ENCODE data around the gene VNN1.
"Not testable (repeated sequence)": the region's sequence is repeated elsewhere in the genome, so short reads cannot be mapped to it uniquely, and the experiment has no call there.

Gene VNN1

DNA sequence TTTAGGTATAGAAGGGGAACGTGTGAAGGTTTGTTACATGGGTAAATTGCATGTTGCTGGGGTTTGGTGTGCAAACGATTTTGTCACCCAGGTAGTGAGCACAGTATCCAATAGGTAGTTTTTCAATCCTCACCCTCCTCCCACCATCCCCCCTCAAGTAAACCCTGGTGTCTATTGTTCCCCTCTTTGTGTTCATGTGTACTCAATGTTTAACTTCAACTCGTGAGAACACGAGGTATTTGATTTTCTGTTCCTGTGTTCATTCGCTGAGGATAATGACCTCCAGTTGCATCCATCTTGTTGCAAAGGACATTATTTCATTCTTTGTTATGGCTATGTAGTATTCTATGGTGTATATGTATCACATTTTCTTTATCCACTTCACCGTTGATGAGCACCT lies 11.6 kb upstream of the VNN1 start:
- no peak for DNase-seq

DNA sequence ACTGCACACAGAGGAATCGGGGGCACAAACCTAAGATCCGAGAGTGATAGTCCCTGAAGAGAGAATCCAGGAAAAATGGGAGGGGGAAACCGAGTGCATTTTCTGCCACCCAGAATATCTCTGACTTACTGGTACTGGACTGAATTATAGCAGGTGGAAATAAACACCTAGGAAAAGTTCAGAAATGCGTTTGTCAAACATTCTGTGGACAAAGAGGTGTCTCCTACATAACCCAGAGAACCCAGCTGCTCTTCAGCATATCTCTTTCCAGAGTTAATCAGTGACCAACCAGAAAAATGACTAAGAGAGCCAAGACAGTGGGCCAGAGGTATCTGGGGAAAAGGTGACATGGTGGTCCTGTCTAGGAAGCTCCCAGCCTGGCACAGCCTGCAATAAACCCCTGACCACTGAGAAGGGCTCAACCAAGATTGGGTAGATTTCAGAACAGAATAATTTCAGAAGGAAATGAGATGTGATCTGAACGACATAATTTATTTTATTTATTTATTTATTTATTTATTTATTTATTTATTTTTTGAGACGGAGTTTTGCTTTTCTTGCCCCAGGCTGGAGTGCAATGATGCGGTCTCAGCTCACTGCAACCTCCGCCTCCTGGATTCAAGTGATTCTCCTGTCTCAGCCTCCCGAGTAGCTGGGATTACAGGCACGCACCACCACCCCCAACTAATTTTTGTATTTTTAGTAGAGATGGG lies 6.0 kb upstream of the VNN1 start:
- no peak for DNase-seq

DNA sequence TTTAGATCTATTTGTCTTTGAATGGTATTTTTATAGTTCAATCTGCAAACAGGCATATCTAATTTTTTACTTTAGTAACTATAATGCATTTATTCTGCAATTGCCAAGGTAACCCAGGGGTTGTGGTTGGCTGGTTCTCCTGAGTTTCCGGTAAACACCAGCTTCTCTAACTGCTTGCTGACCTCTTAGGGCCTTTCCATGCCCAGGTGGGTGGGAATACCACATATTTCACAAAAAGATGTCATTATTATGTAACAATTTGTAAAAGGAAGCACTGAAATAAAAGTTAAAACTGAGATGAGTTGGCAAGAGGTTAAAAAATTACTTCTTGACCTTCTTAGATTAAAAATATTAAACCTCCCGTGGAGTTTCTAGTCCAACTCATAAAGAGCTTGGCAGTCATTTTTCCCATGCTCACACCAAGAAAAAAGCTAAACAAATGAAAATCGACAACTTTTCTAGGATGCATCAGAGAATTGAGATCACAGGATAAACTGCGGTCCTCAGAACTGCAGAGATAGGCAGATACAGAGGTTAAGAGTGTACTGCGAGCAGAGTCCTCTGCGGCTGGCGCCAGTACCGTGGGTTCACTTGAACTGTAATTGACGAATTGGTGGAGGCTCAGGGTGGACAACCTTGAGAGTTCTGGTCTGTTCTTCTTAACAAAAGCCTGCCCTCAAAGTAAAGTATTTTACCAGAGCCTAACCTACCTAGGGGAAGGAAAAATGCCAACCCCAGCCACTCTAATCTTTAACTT lies 2.2 kb upstream of the VNN1 start:
- DNase-seq: no peak

DNA sequence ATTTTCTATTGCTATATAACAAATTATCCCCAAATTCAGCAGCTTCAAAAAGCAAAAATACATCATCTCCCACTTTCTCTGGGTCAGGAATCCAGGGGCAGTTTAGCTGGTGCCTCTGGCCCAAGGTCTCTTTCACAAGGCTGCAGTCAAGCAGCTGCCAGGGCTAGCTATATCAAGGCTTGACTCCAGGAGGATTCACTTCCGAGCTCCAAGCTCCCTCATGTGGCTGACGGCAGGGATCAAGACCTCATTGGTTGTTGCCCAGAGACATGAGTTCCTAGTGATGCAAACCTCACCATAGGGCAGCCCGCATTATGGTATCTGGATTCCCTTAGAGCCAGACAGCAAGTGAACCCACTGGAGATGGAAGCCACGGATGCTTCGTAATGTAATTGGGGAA lies 1.3 kb upstream of the VNN1 start:
- DNase-seq: no peak

DNA sequence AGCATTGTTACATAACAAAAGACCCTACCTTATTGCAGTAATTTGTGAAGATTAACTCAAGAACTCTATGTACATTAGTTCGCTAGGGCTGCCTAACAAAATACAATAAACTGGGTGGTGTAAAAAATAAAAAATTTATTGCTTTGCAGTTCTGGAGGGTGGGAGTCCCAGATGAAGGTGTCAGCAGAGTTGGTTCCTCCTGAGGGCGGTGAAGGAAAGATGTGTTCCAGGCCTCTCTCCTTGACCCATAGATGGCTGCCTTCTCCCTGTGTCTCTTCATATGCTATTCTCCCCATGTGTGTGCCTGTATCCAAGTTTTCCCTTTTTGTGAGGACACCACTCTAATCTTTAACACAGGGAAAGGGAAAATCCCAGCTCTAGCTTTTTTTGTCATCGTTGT lies 305 bp upstream of the VNN1 start:
- DNase-seq: no peak

DNA sequence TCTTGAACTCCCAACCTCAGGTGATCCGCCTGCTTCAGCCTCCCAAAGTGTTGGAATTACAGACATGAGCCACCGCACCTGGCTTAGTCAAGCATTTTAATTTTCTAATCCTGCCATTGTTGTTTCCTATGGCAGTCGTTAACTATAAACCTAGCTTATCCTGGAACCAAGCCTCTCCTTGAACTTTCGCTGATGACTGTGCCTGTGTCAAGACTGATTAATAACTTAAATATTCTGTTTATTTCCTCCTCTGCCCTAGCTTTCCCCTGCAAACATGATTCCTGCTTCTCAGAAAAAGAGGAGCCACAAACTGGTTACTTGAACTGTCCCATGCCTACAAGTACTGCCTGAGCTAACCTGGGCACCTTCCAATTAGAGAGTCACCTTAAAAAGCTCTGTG lies 1.5 kb downstream of the VNN1 start:
- no peak for DNase-seq

DNA sequence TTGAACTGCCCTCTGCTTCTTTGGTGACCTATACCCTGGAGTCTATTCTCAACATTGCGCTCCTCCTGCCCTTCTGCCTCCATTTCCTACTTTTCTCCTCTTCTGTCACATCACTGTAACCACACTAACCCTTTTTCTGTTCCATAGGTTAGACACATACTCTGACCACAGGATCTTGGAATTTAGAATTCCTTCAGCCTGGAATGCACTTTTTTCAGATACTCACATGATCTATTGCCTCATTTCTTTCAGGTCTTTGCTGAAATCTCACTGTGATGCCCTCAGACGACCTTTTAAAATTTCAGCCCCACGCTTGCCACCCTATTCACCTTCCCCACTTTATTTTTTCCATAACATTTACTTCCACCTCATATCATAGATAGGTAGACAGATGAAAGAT lies 5.1 kb downstream of the VNN1 start:
- no peak for DNase-seq

DNA sequence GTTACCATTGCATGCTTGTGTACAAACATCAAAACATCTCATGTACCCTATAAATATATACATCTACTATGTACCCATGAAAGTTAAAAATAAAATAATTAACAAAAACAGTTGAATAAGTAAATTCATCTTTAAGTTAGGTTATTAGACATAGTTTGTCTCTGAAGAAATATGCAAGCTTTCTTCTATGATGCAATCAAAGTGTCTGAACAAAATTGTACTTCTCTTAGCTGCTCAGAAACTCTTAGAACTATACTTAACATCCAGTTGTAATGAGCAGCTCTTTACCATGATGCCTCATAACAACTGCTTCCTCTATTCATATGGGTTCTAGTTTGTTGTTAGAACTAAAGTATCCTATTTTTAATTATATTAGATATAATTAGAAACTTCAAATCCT lies 5.9 kb downstream of the VNN1 start:
- DNase-seq: no peak

DNA sequence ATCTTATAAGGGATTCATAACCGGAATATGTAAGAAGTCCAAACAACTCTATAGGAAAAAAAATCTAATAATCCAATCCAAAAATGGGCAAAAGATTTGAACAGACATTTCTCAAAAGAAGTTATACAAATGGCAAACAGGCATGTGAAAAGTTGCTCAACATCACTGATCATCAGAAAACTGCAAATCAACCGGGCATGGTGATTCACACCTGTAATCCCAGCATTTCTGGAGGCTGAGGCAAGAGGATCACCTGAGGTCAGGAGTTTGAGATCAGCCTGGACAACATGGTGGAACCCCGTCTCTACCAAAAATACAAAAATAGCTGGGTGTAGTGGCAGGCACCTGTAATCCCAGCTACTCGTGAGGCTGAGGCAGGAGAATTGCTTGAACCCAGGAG lies 7.1 kb downstream of the VNN1 start:
- DNase-seq: not testable (repeated sequence)

DNA sequence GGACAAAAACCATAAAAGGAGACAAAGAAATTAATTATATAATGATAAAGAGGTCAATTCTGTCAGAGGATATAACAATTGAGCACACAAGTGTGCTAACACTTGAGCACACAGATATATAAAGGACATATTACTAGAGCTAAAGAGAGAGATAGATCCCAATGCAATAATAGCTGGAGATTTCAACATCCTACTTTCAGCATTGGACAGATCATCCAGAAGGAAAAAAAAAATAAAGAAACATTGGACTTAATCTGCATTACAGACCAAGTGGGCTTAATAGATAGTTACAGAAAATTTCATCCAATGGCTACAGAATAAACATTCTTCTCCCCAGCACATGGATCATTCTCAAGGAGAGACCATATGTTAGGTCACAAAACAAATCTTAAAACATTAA lies 9.9 kb downstream of the VNN1 start:
- DNase-seq: no peak

DNA sequence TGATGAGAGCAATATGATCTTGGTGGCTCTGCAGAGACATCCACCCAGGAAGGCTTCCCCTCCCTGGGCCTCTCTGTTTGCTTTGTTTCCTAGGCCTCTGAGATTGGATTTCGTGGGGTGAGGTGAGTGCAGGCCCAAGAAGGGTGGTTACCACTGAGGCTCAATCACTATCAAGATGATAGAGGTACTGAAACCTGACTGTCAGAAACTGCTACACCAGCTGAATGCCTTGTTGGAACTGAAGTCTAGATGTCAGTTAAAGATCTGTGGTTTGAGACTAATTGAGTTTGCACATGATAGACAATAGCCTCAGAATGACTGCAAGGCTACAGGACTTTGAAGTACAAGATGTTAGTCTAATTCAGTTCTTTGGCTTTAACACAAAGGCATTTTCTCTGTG lies 15.2 kb downstream of the VNN1 start:
- DNase-seq: peak in 1 of 5 donors; percentile 42

DNA sequence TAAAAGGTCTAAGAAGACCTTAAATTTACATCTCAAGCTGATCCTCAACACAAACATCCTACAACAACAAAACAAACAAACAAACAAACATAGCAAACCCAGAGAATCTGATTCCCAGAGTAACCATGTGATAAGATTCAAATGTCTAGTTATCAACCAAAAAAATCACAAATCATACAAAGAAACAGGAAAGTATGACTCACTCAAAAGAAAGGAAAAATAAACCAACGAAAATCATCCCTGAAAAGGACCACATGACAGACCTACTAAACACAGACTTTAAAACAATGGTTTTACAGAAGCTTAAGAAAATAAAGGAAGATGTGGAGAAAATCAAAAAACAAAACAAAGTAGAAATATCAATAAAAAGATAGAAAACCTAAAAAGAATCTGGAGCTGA lies 18.1 kb downstream of the VNN1 start:
- DNase-seq: no peak

DNA sequence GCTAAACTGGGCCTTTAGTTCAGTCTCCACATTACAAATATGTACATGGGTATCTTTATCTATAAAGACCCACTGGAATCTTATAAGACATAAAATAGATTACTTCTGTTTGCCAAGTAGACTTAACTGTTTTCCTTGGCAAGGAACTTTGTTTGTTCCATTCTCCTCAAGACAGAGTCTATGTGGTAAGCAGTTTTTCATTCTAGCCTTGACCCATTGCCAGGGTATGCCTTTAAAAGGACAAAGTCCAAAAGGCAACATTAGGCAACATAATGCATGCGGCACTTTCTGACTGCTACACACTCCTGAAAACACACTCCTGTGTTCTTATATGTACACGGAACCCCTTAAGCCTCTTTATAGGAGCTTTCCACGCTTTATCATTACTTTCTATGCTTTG lies 20.4 kb downstream of the VNN1 start:
- no peak for DNase-seq

DNA sequence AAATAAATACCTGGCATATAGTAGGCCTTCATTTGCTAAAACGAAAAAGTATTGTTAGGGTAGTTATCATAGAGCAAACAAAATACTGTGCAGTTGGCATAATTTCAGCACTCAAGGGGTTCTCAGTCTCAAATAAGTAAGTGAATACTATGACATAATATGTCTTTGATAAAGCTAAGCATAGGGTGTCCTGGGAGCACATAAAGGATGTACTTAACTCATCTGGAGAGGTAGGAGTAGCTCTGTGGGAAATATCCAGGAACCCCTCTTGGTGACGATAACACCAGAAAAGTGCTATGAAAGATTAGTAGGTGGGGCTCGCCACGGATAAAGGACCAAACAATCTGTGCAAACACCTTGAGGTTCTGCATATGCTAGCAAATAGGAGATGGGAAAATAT lies 23.2 kb downstream of the VNN1 start:
- DNase-seq: no peak

DNA sequence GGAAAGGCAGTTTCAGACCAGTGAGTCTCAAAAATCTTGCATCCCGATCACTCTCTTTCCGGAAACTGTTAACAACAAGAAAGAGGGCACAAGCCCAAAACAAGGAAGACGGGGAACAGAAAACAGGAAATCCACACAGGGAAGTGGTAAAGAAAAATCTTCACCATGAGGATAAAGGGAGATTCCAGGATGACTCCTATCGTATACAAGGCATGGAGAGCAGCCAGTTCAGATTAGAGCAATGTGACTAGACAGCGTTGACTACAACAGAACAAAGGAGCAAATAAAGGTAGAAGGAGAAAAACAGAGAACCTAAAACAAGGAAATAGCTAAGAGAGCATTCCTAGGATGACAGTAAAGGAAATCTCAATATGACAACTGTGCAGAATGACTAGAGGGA lies 26.5 kb downstream of the VNN1 start:
- no peak for DNase-seq

DNA sequence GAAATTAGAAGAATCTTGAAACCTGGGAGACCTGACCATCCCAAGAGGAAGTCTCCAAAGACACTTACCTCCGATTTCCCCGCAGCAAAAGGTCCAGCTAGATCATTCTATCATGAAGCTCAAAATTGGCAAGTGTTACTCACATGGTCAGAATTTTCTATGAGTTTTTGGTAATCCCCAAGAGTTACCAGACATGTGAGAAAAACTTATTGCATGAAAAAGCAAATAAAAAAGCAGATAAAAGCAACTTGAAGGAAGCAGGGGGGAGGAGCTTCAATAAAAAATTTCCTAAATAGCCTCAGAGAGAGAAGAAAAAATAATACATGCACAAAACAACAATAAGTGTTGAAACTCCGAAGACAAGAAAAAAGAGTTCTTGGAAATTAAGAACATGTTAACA lies 27.3 kb downstream of the VNN1 start:
- no peak for DNase-seq

DNA sequence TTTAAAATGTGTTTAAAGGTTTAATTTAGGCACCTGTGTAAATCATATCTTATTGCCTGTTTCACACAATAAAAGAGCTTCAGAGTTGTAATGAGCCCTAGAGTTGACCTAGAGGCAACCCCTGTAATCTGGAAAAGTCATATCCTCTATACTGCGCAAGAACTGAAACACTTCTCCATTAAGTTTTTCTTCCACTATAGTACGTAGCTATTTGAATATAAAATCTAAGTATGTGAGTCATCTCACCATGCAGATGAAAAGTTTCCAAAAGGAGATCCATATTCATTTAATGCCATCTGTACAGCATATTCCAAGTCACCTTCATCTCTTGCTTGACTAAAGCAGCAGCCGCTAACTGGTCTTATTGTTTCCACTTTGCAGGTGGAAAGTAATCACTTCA lies 28.8 kb downstream of the VNN1 start:
- no peak for DNase-seq

DNA sequence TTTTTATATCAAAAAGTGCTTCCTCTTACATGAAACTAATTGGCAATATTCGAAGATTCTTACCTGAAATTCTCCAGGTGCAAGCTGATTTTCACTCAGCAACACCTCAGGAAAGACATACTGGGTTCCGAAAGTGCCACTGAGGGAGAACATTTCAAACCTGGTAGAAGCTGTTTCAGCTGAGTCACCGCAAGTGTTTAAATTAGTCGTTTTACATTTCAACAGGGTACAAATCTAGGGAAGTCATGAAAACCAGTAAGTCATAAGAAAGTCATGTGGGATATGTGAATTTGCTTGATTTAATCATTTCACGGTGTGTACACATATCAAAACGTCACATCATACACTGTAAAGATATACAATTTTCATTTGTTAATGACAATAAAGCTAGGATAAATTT lies 29.6 kb downstream of the VNN1 start:
- DNase-seq: no peak

DNA sequence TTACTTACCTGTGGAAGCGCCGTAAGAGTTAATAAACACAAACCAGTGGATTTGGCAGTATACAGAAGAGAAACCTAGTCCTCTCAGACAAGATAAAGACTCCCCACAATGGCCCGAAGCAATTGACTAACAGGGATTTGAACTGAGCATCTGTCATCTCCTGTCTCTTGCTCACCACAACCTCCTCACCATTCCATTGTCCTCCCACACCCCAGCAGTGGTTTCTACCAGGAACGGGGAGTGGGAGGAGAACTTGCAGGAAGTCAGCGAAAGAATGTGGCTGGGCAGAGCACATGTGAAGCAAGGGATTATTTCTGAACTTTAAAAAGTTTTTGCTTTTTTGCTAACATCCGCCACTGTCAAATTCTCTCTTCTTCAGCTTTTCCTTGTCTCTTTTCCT lies 30.3 kb downstream of the VNN1 start:
- no peak for DNase-seq

DNA sequence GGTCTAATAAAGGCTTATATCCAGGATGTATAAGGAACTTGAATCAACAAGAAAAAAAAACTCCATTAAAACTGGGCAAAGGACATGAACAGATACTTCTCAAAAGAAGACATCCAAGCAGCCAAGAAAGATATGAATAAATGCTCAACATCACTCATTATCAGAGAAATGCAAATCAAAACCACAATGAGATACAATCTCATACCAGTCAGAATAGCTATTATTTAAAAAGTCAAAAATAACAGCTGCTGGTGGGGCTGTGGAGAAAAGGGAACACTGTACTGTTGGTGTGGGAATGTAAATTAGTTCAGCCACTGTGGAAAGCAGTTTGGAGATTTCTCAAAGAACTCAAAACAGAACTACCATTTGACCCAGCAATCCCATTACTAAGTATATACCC lies 34.8 kb downstream of the VNN1 start:
- DNase-seq: peak in 1 of 5 donors; percentile 20

DNA sequence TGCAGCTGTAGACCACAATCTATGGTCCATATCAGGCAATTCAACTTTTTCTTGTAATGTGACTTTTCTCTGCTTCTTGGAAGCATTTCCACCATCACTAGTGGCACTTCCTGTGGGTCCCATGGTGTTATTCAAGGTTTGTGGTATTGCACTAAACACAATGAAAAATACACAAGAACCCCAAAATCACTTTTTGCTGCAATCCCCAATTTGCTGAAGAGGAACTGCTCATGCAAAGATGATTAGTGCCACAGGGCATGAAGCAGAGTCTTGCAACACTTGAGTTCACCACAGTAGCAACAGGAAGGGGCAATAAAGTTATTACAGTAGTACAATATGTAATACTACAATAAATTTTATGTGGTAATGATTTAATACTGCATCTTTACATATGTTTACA lies 38.1 kb downstream of the VNN1 start:
- DNase-seq: peak in 1 of 5 donors; percentile 56

DNA sequence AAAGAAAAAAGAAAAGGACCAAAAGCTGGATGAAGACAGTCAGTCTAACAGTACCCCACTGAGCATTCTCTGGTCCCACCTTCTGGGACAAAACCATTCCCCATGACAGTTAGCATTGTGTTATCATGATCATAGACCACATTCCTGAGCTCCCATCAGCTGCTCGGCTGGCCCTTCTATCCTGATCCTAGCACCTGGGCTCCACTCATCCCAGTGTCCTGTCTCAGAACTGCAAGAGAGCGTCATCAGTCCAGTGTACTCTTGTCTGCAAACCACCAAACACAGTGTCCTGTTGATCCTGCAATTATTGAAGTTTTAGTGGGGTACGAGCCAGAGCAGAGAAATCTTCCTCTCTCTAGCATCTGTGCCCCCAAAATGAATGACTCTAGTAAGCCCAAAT lies 38.9 kb downstream of the VNN1 start:
- no peak for DNase-seq

DNA sequence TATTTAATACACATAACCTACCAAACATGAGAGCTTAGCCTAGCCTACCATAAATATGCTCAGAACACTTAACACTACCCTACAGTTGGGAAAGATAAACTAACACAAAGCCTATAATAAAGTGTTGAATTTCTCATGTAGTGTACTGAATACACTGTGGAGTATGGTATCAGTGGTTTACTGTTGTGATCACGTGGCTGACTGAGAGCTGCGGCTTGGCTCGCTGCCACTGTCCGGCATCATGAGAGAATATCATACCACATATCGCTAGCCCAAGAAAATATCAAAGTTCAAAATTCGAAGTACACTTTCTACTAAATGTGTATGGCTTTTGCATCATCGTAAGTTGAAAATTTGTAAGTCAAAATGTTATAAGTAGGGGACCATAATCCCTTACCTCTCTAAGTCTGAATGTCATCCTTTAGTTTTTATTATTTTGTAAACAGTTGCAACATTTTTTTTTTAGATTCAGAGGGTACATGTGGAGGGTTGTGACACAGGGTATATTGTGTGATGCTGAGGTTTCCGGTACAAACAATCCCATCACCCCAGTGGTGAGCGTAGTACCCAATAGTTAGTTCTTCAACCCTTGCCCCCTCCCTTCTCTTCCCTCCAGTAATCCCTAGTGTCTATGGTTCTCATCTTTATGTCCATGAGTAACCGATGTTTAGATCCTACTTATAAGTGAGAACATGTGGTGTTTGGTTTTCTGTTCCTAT lies 40.3 kb downstream of the VNN1 start:
- no peak for DNase-seq

DNA sequence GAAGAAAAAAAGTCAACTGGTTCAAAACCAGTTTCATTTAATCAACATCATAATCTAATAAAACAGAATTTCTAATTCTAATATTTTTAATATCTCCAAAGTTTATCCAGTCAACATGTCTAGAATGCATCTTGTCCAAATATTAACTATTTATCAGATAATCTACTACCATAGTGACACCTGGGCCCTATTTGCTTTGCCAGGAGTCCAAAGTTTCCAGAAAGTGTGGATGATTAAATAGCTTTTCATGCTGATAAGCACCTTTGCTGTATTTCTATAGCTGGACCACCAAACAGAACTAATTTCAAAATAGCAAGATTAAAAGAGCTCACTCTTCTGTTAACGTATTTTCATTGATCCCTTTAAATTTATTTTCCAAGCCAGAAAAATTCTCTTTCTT lies 42.6 kb downstream of the VNN1 start:
- no peak for DNase-seq
